Measurements from ENCODE around the gene TM4SF5. TPM values are rescaled to one million over a fixed set of nuclear protein-coding genes. Genes with fewer than 3 reads are reported as not detected.
A peak's percentile ranks its signal among the peaks of the same experiment; 100 is the strongest.

The TM4SF5 gene
- polyA plus RNA-seq, 3 donors = not detected

- Histone ChIP-seq H3K79me2 (ENCODE audit: insufficient read depth, low read length) (no peaks in the 10 kb centered on the region), H3K9me3 (replicated peaks in 1 of 2; ENCODE audit: control insufficient read depth in 1 of 2, insufficient read depth in 1 of 2, low read length in 2 of 2) (peaks cover 2 to 14% of the 10 kb centered on the region in 2 donors), H3K4me2 (replicated peaks; ENCODE audit: extremely low read depth, low read length, poor library complexity, severe bottlenecking) (peak overlapping the region; percentile 46), H3K27ac (ENCODE audit: low read depth in 1 of 2, low read length in 2 of 2) (no peak overlapping the region), H3K9ac (ENCODE audit: insufficient read depth, low read length, poor library complexity, severe bottlenecking) (no peak overlapping the region), H3K4me3 (replicated peaks in 1 of 3; ENCODE audit: low read depth in 2 of 3, low read length in 3 of 3) (peak overlapping the region in 1 of 3 experiments; percentile 18), H3K4me1 (ENCODE audit: control insufficient read depth in 1 of 2, insufficient read depth in 2 of 2, low read length in 2 of 2) (peaks cover 40 to 49% of the 10 kb centered on the region in 2 donors), H4K20me1 (ENCODE audit: insufficient read depth, low read length) (peaks cover 3% of the 10 kb centered on the region), H2AFZ (ENCODE audit: insufficient read depth, low read depth, low read length, poor library complexity, severe bottlenecking) (no peak overlapping the region), H3K27me3 (ENCODE audit: control insufficient read depth in 2 of 2, insufficient read depth in 2 of 2, low read length in 2 of 2) (peaks cover 43 to 77% of the 10 kb centered on the region in 2 donors), H3K36me3 (replicated peaks in 1 of 2; ENCODE audit: control insufficient read depth in 1 of 2, insufficient read depth in 2 of 2, low read length in 2 of 2) (no peaks in the 10 kb centered on the region)
- Mint-ChIP-seq H3K27me3 (ENCODE audit: low read depth in 3 of 3) (peaks cover 70 to 82% (median 82%) of the 10 kb centered on the region in 3 donors), H3K4me3 (peak overlapping the region; percentile 64 to 89), H3K4me1 (peaks cover 49% of the 10 kb centered on the region), H3K36me3 (peaks cover 10 to 24% of the 10 kb centered on the region in 2 donors), H3K27ac (peak overlapping the region in 4 of 7 donors; percentile 15 to 61 (median 36)), H3K9me3 (peaks cover 3 to 35% (median 9%) of the 10 kb centered on the region in 7 donors)
- no peak for TF ChIP-seq CTCF (IDR thresholded peaks at IDR 0.05)
- WGBS (ENCODE audit: insufficient coverage) = 25% methylated on average over 2 of the region's 6 CpGs
- intact Hi-C loops (cut with micrococcal nuclease) = loop anchor here in 1 of 2 donors (2.0 to 5.0 kb wide), 2 partner anchors 16 to 101 kb away; partner anchors contain the start of gene TM4SF5
- no peak for DNase-seq
Observed at GRCh38 chr17:4786516-4786915, 14.8 kb downstream of the TM4SF5 start.

- Mint-ChIP-seq H3K9me3 (peaks cover 0 to 35% (median 7%) of the 10 kb centered on the region in 7 donors), H3K27ac (peak overlapping the region in 2 of 7 donors; percentile 15 to 68), H3K27me3 (ENCODE audit: low read depth in 3 of 3) (peaks cover 68 to 82% (median 77%) of the 10 kb centered on the region in 3 donors), H3K4me1 (peaks cover 48% of the 10 kb centered on the region), H3K4me3 (peak overlapping the region; percentile 85 to 89), H3K36me3 (peaks cover 10 to 18% of the 10 kb centered on the region in 2 donors)
- H4K20me1 ChIP-seq (ENCODE audit: insufficient read depth, low read length) = peaks cover 3% of the 10 kb centered on the region
- peak overlapping the region; percentile 79 for H3K4me2 ChIP-seq (replicated peaks; ENCODE audit: extremely low read depth, low read length, poor library complexity, severe bottlenecking)
- peaks cover 0 to 11% of the 10 kb centered on the region in 2 donors for H3K9me3 ChIP-seq (replicated peaks in 1 of 2; ENCODE audit: control insufficient read depth in 1 of 2, insufficient read depth in 1 of 2, low read length in 2 of 2)
- H3K27ac ChIP-seq (ENCODE audit: low read depth in 1 of 2, low read length in 2 of 2) = no peak overlapping the region
- no peak overlapping the region for H2AFZ ChIP-seq (ENCODE audit: insufficient read depth, low read depth, low read length, poor library complexity, severe bottlenecking)
- peaks cover 40 to 70% of the 10 kb centered on the region in 2 donors for H3K27me3 ChIP-seq (ENCODE audit: control insufficient read depth in 2 of 2, insufficient read depth in 2 of 2, low read length in 2 of 2)
- intact Hi-C loops (cut with micrococcal nuclease) = loop anchor here (2.0 to 5.0 kb wide), 2 partner anchors 19 to 99 kb away; no protein-coding TSS in a partner anchor
- H3K4me3 ChIP-seq (replicated peaks in 1 of 3; ENCODE audit: low read depth in 2 of 3, low read length in 3 of 3) = peak overlapping the region in 2 of 3 experiments; percentile 45 to 76
- no peaks in the 10 kb centered on the region for H3K36me3 ChIP-seq (replicated peaks in 1 of 2; ENCODE audit: control insufficient read depth in 1 of 2, insufficient read depth in 2 of 2, low read length in 2 of 2)
- H3K9ac ChIP-seq (ENCODE audit: insufficient read depth, low read length, poor library complexity, severe bottlenecking) = no peak overlapping the region
- no peaks in the 10 kb centered on the region for H3K79me2 ChIP-seq (ENCODE audit: insufficient read depth, low read length)
- DNase-seq = no peak
- H3K4me1 ChIP-seq (ENCODE audit: control insufficient read depth in 1 of 2, insufficient read depth in 2 of 2, low read length in 2 of 2) = peaks cover 40 to 49% of the 10 kb centered on the region in 2 donors
- 88% methylated on average over 9 of the region's 14 CpGs for WGBS (ENCODE audit: insufficient coverage)
- TF ChIP-seq CTCF (IDR thresholded peaks at IDR 0.05) = no peak
Observed at GRCh38 chr17:4788159-4788806, 16.6 kb downstream of the TM4SF5 start.
